GM20000 (cell line): ENCODE measurements around the gene PARD3.

Source experiments
- DNase-seq: peaks from one replicate; pipeline ENCODE4 v3.0.0; 2012; ENCODE audit warnings: low spot score
- TF ChIP-seq, protein P1 (sequence below): IDR thresholded peaks from 2 replicates; pipeline ENCODE4 v1.5.1; 2012; ENCODE audit warnings: mild to moderate bottlenecking, control low read depth; ENCODE audit errors: extremely low read depth, missing control alignments

The PARD3 gene

DNA sequence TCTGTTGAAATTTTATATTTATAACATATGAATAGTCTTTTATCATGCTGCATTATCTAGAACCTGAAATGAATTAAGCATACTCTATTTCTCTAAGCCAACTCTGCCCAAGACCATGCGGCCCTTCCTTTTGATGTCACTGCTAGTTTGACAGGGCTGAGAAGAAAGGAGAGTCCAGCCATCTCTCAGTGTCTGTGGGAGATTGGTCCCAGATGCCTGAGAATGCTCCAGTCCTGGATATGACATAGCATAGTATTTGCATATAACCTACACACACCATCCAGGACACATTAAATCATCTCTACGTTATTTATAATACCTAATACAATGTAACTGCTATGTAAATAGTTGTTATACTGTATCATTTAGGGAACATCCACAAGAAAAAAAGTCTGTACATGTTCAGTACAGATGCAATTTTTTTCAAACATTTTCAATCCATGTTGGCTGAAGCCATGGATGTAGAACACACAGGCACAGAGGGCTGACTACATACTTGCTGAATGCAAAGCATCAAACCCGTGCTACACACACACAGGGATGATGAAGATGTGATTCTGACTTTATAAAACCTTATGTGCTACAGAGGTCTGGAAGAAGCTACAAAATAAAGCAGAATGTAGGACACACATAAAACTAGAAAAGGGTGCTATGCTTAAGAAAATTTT, 315.4 kb downstream of the PARD3 start:
- no peak for DNase-seq
- TF ChIP-seq, protein P1, sequence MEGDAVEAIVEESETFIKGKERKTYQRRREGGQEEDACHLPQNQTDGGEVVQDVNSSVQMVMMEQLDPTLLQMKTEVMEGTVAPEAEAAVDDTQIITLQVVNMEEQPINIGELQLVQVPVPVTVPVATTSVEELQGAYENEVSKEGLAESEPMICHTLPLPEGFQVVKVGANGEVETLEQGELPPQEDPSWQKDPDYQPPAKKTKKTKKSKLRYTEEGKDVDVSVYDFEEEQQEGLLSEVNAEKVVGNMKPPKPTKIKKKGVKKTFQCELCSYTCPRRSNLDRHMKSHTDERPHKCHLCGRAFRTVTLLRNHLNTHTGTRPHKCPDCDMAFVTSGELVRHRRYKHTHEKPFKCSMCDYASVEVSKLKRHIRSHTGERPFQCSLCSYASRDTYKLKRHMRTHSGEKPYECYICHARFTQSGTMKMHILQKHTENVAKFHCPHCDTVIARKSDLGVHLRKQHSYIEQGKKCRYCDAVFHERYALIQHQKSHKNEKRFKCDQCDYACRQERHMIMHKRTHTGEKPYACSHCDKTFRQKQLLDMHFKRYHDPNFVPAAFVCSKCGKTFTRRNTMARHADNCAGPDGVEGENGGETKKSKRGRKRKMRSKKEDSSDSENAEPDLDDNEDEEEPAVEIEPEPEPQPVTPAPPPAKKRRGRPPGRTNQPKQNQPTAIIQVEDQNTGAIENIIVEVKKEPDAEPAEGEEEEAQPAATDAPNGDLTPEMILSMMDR, result no peak

DNA sequence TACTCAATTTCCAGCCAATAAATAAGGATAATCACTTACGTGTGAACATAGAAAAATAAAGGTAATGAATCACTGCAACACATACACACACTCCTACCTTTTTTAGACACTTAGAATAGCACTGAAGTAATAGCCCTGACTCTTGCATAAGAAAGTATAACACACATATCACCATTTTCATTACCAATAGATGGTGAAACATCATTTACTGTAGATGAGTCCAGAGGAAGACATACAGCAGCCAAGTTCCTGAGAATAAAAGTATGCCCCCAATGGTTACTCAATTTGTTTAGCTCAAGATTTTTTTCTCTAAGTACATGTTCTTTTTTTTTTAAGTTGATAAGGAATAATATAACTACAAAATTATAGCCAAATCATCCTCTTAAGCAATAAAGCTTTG, 316.3 kb downstream of the PARD3 start:
- TF ChIP-seq, protein P1, result no peak
- no peak for DNase-seq

GRCh38 chr10:34495938-34496337, 319.2 kb downstream of the PARD3 start:
- DNase-seq, result no peak
- TF ChIP-seq, protein P1, result no peak

GRCh38 chr10:34494012-34494411, 321.1 kb downstream of the PARD3 start:
- TF ChIP-seq, protein P1, result no peak
- DNase-seq, result no peak

DNA sequence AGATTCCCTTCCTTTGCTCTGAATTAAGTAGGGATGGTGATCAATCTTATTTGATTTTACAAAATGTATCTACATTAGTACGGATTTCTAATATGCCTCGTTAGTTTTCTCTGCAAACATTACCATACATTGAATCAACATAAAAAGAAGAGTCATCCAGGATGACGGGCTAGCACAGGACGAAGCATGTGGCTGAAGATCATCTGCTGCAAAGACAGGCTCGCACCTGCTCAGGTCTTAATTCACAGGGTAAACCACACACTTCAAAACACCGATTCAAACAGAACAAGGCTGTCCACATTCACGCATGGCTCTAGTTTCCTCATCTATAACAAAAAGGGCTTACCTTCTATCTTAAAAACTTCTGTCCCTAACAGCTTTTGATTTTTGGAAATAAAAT, 323.0 kb downstream of the PARD3 start:
- no peak for DNase-seq
- TF ChIP-seq, protein P1, result no peak

GRCh38 chr10:34491678-34492077, 323.4 kb downstream of the PARD3 start:
- TF ChIP-seq, protein P1, result no peak
- DNase-seq, result no peak

DNA sequence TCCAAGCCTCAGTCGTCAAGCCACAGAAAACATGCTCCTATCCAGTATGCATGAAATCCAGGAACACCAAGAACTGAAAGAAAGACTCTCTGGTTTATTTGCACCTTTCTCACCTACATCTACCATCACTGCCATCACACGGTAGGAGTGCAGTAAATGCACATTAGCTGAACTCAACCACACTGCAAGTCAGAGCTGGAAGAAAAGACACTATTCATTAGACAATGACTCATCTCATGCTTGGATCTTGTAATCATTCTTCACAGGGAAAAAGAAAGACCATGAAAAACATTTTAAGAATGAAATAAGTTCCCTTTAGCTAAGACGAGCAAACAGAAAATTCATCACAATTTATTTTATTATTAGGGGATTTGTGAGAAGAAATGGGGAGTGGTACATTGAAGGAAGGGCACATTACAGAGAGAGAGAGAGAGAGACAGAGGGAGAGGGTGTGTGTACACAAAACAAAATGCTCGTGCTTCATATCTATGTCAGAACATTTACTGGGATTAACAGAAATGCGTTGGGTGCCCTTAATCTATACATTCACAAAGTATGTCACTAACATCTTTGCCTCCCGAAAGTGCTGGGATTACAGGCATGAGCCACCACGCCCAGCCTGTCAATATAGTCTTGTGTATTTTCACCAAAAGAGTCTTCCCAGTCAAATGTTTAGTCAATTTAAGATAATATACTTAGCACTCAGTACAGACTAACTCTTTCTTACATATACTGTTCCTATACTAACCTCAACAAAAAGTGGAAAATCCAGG, 324.9 kb downstream of the PARD3 start:
- no peak for DNase-seq
- TF ChIP-seq, protein P1, result no peak
